Stimulated activated CD4-positive, alpha-beta T cell treated with anti-CD3 and anti-CD28 coated beads, Interleukin-15, amount 100 ng/mL, for 48 hours (primary cell): ENCODE measurements around the gene TMEM244.
"Not testable (repeated sequence)": the region's sequence is repeated elsewhere in the genome, so short reads cannot be mapped to it uniquely, and the experiment has no call there.

ENCODE experiments used
- DNase-seq, 2 donors: peaks; one replicate each; pipeline ENCODE4 v3.0.0-alpha.2; 2020; ENCODE audit warnings: low read depth in 2 of 2

The TMEM244 gene, protein sequence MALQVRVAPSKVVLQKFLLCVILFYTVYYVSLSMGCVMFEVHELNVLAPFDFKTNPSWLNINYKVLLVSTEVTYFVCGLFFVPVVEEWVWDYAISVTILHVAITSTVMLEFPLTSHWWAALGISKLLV

DNA sequence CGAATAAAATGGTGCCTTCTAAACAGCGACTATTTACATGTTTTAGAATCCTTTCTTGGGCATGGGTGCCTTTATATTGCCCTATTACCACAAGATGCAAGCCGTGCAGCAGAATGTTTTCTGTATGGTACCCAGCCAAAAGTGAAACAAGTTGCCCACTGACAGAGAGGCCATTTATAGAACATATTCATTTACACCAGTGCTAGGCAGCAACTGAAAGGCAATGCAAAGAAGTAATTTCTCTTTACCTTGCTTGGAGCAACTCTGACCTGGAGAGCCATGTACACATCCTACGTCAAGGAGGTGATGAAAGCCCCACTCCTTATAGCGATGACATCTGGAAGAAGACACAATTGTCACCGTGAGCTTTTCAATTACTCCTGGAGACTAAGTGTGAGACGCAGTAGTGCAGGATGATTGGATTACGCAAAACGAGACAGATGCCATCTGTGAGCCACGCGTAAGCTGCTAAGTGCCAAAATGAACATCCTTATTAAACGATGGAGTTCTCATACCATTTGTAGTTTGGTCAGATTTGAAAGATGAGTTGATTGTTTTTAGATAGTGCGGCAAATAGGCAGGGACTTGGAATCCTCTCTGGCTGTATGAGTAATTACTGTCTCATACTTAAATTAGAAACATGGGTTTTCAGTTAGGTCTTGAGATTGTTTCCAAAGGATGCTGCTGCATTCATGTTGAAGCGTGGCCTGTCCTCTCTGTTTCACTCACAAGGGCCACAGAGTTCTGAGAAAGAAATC, at the start of gene TMEM244:
Gene TMEM244, minus strand, starts transcription at position 408 of the 758 bp plus-strand sequence. Its CDS starts 127 bp downstream, at position 281.
- no peak for DNase-seq

DNA sequence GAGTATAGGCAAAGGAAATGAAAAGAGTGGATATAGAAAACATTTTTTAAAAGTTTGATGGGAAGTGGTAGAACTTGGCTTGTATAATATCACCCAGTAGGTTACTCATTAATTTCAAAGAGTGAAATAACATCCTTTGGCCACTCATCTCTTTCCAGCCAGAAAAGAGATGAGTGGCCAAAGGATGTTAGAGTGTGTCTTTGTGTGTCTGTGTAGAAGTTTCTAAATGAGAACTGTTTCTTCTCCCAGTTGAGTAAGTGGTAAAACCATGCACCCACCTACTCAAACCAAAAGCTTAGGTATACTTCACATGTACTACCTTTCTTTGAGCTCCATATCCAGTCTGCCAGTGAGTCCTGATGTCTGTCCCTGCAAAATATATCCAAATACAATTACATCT, 47.7 kb upstream of the TMEM244 start:
- no peak for DNase-seq

DNA sequence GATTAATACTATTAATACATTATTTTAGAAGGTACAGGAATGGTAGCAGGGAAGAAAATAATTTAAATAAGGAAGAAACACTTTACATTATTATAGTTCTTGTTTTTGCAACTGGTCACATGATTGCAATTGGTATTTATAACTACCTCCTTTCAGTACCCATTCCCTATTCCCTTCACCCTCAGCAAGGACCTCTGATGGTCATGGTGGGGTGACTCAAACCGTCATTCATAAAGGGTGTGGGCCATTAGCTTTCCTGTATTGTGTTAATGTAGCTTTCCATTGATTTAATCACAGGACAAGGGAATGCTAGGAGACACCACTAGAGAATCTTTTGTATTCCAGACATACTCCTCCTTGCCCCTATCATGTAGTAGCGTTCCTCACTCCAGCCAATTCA, 47.2 kb upstream of the TMEM244 start:
- DNase-seq, result no peak

DNA sequence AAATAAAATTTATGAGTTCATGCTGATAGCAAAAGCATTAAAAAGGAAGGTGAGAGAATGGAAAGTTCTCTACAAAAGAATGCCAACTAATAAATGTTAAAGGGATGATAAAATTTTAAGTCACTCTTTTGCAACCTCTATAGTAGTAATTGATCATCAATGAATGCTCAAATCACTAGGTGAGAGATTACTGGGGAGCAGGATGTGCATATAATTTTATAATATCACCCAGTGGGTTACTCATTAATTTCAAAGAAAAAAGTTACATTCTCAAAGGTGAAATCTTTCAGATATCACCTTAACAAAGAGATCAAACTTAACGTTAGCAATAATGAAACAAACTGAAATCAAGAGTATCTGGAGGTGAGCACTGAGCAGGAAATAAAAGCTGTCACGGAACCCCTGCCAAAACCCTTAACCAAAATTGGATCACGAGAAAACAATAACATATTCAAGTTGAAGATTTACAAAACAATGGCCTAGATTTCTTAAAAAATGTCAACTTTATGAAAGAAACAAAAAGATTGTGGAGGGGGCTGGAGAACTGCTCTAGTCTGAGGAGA, 45.5 kb upstream of the TMEM244 start:
- DNase-seq, result no peak

DNA sequence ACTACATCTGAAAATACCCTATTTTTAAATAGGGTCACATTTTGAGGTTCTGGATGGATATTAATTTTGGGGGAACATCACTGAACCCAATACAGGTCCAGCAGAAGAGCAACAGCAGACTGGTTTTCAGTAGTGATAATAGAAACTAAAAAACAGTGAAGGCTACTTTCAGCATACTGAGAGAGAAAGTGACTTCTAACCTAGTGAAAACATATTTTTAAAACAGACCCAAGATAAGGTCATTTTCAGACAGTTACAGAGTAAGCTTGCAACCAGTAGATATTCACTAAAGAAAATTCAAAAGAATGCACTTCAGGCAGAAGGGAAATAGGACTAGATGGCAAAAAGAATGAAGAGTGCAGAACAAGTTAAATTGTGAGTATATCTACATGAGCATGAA, 42.0 kb upstream of the TMEM244 start:
- DNase-seq, result no peak

DNA sequence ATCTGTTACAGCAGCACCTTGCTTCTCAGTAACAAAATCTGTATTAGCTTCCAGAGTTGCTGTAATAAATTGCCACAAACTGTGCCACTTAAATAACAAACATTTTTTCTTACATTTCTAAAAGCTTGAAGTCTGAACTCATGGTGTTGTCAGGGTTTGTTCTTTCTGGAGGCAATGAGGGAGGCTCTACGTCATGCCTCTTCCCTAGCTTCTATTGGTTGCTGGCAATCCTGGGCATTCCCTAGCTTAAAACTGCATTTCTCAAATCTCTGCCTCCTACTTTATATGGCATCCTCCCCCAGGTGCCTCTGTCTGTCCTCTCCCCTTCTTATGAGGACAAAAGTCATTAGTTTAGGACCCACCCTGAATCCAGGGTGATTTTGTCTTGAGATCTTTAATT, 41.6 kb upstream of the TMEM244 start:
- no peak for DNase-seq

DNA sequence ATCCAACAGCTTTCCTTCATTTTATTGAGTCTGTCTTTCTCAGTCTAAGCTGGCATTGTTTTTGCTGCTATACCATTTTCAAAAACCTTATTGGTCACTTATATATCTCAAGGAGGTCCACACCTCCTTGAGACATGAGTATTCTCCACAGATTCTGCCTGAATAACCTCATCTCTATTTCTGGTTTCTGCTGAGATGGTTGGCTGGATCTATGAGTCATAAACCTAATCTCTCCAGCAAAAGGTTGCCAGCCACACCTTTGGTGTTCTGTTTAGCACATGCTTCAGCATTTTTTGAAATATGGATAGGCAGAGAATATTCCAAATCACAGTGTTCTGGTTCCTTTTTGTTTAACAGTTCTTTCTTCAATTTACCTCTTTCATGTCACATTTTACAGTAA, 40.8 kb upstream of the TMEM244 start:
- DNase-seq, result no peak

DNA sequence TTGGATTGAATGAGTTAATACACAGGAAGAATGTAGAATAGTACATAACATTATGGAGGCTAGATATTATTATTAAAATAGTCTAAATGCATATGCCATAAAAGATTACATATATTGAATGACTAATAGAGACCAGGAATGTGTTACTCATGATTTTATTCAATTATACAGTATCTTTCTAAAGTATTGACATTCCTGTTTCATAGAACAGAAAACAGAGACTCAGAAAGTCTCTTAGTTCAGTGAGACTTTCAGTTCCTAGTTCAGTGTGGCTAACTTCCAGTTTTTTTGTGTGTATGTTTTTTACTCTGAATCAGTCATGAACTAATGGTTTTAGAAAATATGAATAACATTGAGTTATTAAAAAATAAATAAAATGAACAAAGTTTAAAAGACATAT, 34.6 kb upstream of the TMEM244 start:
- DNase-seq, result no peak

DNA sequence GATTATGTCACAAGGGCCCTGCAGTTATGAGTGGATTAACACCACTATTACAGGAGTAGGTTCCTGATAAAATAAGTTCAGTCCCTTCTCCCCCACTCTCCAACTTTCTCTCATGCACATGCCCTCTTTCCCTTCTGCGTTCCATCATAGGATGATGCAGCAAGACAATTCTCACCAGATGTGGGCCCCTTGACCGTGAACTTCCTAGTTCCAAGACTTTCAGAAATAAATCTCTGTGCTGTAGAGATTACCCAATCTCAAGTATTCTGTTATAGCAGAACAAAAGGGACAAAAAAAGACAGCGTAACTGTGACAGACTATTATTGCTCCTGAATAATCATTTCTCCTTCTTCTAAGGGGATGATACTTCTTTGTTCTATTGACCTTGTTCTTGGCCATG, 33.8 kb upstream of the TMEM244 start:
- DNase-seq, result no peak

DNA sequence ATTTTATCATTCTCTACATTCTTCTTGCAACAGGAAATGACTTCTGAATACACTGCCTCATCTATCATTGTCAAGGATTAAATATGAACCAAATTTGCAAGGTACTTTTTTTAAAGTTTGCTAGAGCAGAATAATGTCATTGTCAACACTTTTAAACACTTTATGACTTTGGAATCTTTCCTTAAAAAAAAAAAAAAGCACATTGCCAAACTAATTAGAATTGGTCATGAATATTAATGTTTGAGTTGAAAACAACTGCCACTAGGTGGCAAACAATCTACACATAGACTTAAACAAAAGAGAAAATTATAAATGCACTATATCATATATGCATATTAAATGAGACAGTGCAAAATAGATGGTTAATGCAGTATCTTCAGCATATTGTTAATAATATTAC, 32.5 kb upstream of the TMEM244 start:
- no peak for DNase-seq

DNA sequence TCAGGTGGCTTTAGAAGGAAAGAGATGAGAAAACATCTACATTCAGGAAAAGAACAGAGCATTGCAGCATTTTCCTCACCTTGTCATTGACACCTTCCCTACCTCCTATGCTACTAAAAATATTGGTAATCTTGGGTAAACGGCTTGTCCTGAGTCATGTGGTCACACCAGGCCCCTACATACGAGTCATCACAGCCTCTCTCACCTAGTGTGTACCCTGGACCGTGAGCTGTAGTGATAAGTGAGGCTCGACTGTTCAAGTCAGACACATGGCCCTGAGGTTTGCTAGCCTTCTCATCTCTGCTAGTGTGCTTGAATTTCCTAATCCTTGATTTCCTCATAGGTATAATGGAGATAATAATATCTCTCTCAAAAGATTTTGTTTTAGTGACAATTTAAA, 29.6 kb upstream of the TMEM244 start:
- DNase-seq, result no peak

DNA sequence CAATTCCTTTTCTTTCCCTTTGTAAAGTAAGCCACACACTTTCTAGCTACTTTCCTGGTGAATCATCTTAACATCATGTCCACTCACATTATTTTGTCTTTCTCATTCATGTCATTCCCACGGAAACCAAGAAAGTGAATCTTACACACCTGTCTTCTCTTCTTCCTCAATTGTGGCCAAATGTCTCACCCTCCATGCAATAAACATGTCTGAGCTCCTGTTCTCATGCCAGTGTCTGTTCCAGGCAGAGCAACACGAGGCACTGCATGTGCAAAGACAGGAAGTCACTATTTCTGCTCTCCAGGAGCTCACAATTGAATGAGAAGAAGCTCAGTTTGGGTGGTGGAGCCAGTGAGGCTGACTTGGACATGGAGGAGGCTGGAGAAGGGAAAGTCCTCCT, 29.0 kb upstream of the TMEM244 start:
- DNase-seq, result no peak

DNA sequence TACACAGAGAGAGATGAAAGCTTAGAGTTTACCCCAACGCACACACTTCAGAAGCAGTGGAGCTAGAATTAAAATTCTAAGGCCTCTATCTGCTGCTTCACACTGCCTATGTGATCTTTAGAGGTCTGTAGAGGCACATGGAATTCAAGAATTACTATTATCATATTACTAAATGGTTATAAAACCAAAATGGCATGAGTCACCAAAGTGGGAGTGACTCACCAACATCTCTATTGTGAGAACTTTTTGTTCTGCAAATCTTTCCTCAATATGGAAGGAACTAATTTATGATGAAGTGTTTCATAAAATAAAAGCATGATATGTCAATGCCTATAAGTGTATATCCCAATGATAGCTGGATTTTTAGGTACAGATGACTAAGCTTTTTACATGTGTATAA, 28.5 kb upstream of the TMEM244 start:
- DNase-seq, result peak in 1 of 2 donors; percentile 5

DNA sequence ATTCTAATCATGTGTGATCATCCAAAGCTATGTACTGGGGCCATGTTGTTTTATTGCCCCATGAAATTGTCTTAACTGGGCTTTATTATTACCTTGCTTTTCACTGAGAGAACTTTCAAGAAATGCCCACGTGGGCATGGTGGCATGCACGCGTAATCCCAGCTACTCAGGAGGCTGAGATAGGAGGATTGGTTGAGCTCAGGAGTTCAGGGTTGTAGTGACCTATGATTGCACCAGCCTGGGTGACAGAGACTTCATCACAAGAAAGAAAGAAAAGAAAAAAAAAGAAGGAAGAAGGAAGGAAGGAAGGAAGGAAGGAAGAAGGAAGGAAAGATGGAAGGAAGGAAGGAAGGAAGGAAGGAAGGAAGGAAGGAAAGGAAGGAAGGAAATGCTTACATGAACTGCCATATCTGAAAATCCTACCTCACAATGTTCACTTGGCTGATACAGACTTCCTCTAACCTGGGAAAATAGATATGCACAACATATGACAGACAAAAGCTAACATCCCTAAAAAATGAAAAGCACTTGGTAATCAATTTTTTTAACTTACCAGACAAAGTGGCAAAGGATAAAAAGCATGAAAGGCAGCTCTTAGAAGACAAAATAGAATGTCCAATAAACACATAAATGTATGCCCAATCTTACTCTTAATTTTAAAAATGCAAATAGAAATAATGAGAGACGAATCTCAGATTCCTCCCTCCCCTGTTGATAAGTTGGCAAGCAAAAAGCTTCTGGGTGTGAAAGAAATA, 25.5 kb upstream of the TMEM244 start:
- no peak for DNase-seq

DNA sequence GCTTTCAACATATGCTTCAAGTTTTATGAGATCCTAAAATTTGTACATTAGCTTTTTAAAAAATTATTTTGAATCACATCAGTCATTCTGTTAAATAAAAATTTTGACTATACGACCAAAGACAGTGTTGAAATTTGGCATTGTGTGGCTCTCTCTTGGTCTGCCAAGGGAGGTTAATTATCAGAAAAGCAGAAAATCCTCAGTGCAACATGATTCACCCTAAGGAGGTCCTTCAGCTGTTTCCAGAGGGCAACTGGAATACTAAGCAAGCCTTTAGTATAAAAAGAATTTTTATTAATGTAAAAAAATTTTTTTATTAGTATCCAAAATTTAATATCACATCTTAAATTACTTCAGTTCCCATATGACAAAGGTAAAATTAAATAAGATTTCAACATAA, 23.1 kb upstream of the TMEM244 start:
- no peak for DNase-seq

DNA sequence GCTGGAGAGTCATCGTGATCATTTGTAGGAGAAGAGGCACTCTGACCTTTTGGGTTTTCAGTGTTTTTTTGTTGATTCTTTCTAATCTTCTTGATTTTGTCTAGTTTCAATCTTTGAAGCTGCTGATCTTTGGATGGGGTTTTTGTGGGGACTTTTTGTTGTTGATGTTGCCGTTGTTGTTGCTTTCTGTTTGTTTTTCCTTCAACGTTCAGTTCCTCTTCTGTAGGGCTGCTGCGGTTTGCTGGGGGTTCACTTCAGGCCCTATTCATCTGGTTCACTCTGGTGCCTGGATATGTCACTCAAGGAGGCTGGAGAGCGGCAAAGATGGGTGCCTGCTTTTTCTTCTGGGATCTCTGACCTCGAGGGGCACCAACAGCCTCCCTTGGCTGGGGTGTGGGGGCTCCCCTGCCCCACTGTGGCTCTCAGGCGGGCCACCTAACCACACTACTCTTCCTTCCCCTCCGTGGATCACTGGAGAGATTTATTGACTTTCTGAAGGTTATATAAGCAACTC, 21.5 kb upstream of the TMEM244 start:
- DNase-seq, result no peak

DNA sequence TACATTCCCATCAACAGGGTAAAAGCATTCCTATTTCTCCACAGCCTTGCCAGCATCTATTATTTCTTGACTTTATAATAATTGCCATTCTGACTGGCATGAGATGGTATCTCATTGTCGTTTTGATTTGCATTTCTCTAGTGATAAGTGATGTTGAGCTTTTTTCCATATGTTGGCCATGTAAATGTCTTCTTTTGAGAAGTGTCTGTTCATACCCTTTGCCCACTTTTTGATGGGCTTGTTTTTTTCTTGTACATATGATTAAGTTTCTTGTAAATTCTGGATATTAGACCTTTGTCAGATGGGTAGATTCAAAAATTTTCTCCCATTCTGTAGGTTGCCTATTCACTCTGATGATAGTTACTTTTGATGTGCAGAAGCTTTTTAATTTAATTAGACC, 16.8 kb upstream of the TMEM244 start:
- DNase-seq, result not testable (repeated sequence)

DNA sequence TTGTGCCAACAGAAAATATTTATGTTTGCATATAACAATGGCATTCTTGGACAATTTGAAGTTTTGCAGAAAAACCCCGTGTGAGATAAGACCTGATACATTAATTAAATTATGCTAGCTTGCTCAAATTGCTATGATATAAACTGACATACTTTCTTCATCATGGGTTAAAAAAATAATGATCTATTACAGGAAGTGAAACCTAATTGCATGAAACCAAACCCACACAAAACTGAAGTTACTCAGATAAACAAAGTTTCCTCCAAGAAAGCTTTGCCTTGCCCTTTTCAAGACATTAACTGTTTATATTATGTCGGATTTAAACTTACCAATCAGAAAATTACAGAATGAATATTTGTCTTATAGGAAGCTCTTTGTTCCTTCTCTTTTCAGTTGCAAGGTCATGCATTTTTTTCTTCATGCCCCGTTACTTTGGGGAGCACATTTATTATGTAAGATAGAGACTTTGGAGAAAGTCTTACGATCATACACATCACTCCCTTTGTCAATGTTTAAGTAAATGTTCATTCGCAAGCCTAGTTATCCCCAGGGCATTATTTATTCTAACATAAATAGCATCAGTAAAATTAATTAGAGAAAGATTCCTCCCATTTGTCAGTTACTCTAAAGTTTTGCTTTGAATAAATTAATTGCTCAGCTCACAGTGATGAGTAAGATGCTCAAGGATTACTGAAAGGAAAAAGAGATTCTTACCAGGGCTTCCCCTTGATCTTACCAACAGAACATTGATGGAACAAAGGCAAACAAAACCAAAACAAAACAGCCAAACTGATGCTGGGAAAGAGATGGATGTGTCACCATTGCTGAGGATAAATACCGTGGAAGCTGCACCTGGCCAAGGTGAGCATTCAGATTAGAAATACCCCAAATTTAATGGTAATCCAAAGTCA, 14.8 kb upstream of the TMEM244 start:
- no peak for DNase-seq

DNA sequence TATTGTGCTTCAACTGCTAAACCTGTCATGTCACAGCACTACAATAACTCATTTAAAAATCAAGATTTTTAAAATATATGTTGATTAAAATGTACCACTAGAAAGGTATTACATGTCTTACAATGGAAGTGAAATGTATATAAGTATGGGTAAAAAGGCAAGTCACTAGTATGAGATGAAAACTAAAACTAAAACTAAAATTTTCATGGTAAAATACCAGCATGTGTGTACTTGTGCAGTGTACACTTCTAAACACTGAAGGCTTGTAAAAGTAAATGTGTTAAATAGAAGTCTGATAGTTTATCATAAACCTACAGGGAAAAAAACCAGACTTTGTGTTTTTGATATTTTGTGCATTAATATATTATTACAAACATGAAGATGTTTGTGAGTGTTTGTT, 13.7 kb upstream of the TMEM244 start:
- DNase-seq, result no peak

DNA sequence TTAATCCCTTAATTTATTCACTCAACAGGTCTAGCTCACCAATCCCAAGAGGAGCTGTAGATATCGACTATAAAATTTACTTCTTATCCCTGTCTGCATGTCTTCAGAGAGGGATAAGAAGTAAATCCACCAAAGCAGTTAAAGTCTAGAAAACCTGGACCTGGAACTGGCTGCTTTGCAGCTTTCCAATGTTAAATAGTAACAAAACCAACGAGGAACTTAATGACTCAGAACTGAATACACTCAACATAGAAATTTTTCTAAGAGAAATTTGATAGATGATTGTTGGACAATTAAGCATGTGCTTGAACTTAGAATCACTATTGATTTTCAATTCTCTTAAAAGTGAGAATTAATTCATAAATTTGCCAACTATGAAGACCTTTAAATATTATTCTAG, 11.5 kb upstream of the TMEM244 start:
- no peak for DNase-seq

DNA sequence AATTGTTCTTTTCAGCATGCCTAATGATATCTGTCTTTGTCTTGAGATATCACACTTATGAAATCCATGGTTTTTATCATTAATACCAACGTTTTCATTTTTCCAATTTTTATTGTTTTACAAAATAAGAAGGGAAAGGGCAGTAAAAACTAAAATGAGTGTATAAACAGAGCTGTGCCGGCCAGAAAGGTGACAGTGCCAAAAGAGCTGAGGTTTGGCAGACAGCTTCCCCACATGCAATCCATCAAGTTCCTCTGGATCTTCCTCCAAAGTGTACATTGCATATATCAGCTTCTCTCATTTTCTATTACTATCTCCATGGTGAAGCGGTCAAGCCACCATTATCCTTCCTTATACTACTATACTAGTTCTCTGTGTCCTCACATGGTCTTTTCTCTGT, 10.1 kb upstream of the TMEM244 start:
- DNase-seq, result no peak

DNA sequence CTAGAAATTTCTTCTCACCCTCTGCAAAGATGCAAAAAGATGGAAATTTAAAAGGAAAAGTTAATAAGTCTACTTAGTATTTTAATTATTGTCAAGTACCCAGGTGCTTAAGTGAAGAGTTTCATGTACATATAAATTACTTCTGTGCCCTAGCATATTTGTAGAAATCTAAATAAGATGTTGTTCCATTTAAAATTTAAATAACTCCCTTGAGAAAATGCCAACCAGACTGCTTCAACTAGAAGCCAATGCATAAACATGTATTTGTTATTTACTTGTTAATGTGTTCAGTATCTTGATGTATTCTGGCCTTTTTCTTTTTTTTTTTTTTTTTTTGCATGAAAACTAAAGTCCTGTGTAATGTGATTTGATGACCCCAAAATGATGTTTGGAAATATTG, 6.3 kb upstream of the TMEM244 start:
- no peak for DNase-seq
